ENCODE results near the gene CDH4. TPM values are rescaled to one million over a fixed set of nuclear protein-coding genes. Genes with fewer than 3 reads are reported as not detected.

Gene CDH4
- total and polyA plus RNA-seq, 2 donors (not counting 3 experiments of a cell fraction or from before 2014, with no cell fraction given), result 0.17 to 0.51 TPM

GRCh38 chr20:61376541-61377240 lies 124.6 kb downstream of the CDH4 start:
- dilution Hi-C loops (cut with MboI; ENCODE audit: extremely low pct_ligation_motif_present, low sequenced_read_pairs) (no loop called here), intact Hi-C loops (cut with micrococcal nuclease) (no loop called here)
- H4K20me1 ChIP-seq (replicated peaks; ENCODE audit: control insufficient read depth, extremely low read depth, insufficient read depth, low read length), result no peaks in the 10 kb centered on the region
- no peak for FAIRE-seq
- DNase-seq (ENCODE audit: low read depth, low spot score), result no peak
- H3K27ac ChIP-seq (ENCODE audit: insufficient read depth, low read depth, low read length), result no peak overlapping the region
- ChIA-PET CTCF (no interaction called here), POLR2A (no interaction called here)
- no TSS peak for BruUV-seq (replicated peaks)
- H3K36me3 ChIP-seq (ENCODE audit: control insufficient read depth in 2 of 2, extremely low read depth in 1 of 2, insufficient read depth in 2 of 2, low read length in 2 of 2), result no peaks in the 10 kb centered on the region
- H2AFZ ChIP-seq (ENCODE audit: low read depth, low read length), result no peak overlapping the region
- H3K4me3 ChIP-seq (replicated peaks in 1 of 3; ENCODE audit: insufficient read depth in 1 of 3, low read depth in 1 of 3, low read length in 3 of 3), result no peak overlapping the region
- H3K4me1 ChIP-seq (ENCODE audit: control insufficient read depth, extremely low read depth, insufficient read depth, low read length), result no peaks in the 10 kb centered on the region
- H3K9me3 ChIP-seq (replicated peaks; ENCODE audit: control insufficient read depth, insufficient read depth, low read length), result peaks cover 9% of the 10 kb centered on the region
- no peaks in the 10 kb centered on the region for H3K9me1 ChIP-seq (replicated peaks; ENCODE audit: control insufficient read depth, extremely low read depth, insufficient read depth, low read length)
- H3K4me2 ChIP-seq (ENCODE audit: insufficient read depth, low read length), result no peak overlapping the region
- TF ChIP-seq EZH2 (IDR thresholded peaks at IDR 0.05; ENCODE audit: borderline replicate concordance, low read depth, low read length, severe bottlenecking) (no peak), POLR2A (IDR thresholded peaks at IDR 0.05; ENCODE audit: low read depth, low read length) (no peak), JUN (IDR thresholded peaks at IDR 0.05; ENCODE audit: borderline replicate concordance, insufficient read depth, insufficient read length, low read depth) (no peak), GATA2 (IDR thresholded peaks at IDR 0.05; ENCODE audit: insufficient read depth, insufficient read length, low read depth, low read length) (no peak), POLR2AphosphoS5 (IDR thresholded peaks at IDR 0.05; ENCODE audit: insufficient read depth, low read depth, low read length) (no peak), FOS (IDR thresholded peaks at IDR 0.05; ENCODE audit: borderline replicate concordance, insufficient read depth, low read length) (no peak), MYC (IDR thresholded peaks at IDR 0.05; ENCODE audit: low read depth, low read length) (no peak), MAX (IDR thresholded peaks at IDR 0.05; ENCODE audit: insufficient read depth, insufficient read length) (no peak)
- TF ChIP-seq, protein P1, sequence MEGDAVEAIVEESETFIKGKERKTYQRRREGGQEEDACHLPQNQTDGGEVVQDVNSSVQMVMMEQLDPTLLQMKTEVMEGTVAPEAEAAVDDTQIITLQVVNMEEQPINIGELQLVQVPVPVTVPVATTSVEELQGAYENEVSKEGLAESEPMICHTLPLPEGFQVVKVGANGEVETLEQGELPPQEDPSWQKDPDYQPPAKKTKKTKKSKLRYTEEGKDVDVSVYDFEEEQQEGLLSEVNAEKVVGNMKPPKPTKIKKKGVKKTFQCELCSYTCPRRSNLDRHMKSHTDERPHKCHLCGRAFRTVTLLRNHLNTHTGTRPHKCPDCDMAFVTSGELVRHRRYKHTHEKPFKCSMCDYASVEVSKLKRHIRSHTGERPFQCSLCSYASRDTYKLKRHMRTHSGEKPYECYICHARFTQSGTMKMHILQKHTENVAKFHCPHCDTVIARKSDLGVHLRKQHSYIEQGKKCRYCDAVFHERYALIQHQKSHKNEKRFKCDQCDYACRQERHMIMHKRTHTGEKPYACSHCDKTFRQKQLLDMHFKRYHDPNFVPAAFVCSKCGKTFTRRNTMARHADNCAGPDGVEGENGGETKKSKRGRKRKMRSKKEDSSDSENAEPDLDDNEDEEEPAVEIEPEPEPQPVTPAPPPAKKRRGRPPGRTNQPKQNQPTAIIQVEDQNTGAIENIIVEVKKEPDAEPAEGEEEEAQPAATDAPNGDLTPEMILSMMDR (IDR thresholded peaks at IDR 0.05; ENCODE audit: extremely low read depth in 1 of 2, insufficient read depth in 1 of 2, low read depth in 1 of 2, low read length in 2 of 2), result no peak
- H3K27me3 ChIP-seq (ENCODE audit: control insufficient read depth in 2 of 2, insufficient read depth in 2 of 2, low read length in 2 of 2), result no peaks in the 10 kb centered on the region
- H3K9ac ChIP-seq (replicated peaks; ENCODE audit: extremely low read depth, insufficient read depth, low read length), result no peak overlapping the region
- no peaks in the 10 kb centered on the region for H3K79me2 ChIP-seq (ENCODE audit: control insufficient read depth, insufficient read depth, low read length)

All from endothelial cell of umbilical vein (primary cell).